ENCODE measurements around the gene PTPRA.
"Not testable (repeated sequence)": the region's sequence is repeated elsewhere in the genome, so short reads cannot be mapped to it uniquely, and the experiment has no call there.

Gene PTPRA

GRCh38 chr20:3044336-3044965 is 171.2 kb downstream of the PTPRA start:
- DNase-seq (ENCODE audit: low read depth in 2 of 2) = no peak

GRCh38 chr20:3045042-3045815 is 171.9 kb downstream of the PTPRA start:
- peak; percentile 17 to 43 for DNase-seq (ENCODE audit: low read depth in 2 of 2)

DNA sequence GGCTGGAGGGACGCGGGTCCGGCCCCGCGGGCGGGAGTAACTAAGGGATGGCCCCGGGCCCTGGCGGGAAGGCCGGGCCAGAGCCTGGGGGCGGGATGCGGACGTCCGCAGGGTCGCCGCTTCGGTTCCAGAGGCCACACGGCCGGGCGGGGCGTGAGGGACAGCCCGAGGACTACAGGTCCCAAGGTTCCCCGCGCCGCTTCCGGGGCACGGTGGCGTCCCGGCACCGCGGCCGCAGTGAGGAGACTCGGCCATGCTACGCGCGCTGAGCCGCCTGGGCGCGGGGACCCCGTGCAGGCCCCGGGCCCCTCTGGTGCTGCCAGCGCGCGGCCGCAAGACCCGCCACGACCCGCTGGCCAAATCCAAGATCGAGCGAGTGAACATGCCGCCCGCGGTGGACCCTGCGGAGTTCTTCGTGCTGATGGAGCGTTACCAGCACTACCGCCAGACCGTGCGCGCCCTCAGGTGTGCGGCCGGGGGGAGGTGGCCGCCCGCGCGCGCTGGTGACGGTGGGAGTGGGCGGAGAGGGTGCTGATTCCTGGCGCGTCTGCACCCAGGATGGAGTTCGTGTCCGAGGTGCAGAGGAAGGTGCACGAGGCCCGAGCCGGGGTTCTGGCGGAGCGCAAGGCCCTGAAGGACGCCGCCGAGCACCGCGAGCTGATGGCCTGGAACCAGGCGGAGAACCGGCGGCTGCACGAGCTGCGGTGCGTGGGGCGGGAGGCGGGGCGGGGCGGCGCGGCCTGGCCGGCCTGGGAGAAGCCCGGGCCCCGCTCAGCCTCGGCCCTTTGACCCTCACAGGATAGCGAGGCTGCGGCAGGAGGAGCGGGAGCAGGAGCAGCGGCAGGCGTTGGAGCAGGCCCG is 172.8 kb downstream of the PTPRA start, which contains the start of gene MRPS26:
Gene MRPS26, plus strand, starts transcription at position 237 of the 861 bp plus-strand sequence. Its CDS starts 17 bp downstream, at position 254.
- DNase-seq (ENCODE audit: low read depth in 2 of 2) = peak; percentile 35 to 79

GRCh38 chr20:3046677-3047462 is 173.6 kb downstream of the PTPRA start:
- DNase-seq (ENCODE audit: low read depth in 2 of 2) = no peak

- no peak for DNase-seq (ENCODE audit: low read depth in 2 of 2)
Measured at GRCh38 chr20:3047486-3048419, 174.5 kb downstream of the PTPRA start.

DNA sequence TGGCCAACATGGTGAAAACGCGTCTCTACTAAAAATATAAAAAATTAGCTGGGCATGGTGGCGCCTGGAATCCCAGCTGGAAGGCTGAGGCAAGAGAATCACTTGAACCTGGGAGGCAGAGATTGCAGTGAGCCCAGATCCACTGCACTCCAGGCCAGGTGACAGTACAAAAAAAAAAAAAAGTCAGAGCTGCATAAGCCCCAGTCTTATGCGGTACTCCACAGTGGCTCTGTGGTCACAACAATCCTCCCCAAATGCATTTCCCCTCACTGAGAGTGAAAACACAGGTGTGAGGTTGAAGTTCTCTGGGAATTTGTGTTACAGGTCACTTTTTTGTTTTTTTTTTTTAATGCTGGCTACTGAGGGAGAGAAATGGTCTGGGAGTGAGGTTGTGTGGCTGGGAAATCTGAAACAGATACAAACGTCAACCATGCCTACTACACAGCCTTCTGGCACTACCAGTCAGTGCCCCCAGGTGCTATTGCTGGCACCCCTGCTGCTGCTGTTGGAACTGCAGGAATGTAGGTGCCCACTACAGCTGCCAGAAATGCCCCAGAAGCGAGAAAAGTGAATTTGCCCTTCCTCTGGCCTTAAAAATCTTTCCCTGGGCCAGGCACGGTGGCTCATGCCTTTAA is 178.2 kb downstream of the PTPRA start:
- no peak for DNase-seq (ENCODE audit: low read depth in 2 of 2)

- no peak for DNase-seq (ENCODE audit: low read depth in 2 of 2)
Measured at GRCh38 chr20:3059489-3059888, 186.2 kb downstream of the PTPRA start.

DNA sequence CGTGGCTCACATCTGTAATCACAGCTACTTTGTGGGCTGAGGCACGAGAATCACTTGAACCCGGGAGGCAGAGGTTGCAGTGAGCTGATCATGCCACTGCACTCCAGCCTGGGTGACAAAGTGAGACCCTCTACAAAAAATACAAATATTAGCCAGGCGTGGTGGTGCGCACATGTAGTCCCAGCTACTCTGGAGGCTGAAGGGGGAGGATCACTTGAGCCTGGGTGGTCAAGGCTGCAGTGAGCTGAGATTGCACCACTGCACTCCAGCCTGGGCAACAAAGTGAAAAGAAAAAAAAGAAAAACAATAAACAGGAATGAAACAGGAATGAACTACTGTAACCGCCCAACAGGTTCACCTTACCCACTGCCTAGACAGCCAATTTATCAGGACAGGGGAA is 190.8 kb downstream of the PTPRA start:
- not testable (repeated sequence) for DNase-seq (ENCODE audit: low read depth in 2 of 2)

GRCh38 chr20:3067139-3068014 is 194.1 kb downstream of the PTPRA start:
- DNase-seq (ENCODE audit: low read depth in 2 of 2) = no peak

- DNase-seq (ENCODE audit: low read depth in 2 of 2) = no peak
Measured at GRCh38 chr20:3068075-3068474, 194.8 kb downstream of the PTPRA start.

GRCh38 chr20:3068986-3069900 is 196.0 kb downstream of the PTPRA start:
- DNase-seq (ENCODE audit: low read depth in 2 of 2) = no peak

- DNase-seq (ENCODE audit: low read depth in 2 of 2) = no peak
Measured at GRCh38 chr20:3070725-3071124, 197.4 kb downstream of the PTPRA start.

DNA sequence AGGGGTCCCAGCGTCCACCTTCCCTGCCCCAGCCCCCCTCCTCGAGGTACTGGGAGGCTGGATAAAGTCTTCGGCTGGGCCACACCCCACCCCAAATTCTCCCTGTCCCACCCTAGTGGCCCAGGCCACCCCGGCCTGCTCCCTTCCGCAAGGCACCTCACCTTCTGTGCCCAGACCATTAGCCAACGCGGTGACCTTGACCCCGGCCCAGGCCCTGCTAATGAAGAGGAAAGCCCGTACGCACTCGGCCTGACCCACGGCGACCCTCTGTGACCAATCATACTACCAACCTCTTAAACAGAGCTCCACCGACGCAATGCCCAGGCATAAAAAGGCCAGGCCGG is 198.0 kb downstream of the PTPRA start:
- no peak for DNase-seq (ENCODE audit: low read depth in 2 of 2)

- DNase-seq (ENCODE audit: low read depth in 2 of 2) = peak; percentile 46 to 69
Measured at GRCh38 chr20:3071610-3072529, 198.6 kb downstream of the PTPRA start, which contains the start of gene OXT. Gene OXT, plus strand, starts transcription at chr20:3071620. Its CDS starts 36 bp downstream, at chr20:3071656.

GRCh38 chr20:3072530-3073250 is 199.4 kb downstream of the PTPRA start:
- no peak for DNase-seq (ENCODE audit: low read depth in 2 of 2)

DNA sequence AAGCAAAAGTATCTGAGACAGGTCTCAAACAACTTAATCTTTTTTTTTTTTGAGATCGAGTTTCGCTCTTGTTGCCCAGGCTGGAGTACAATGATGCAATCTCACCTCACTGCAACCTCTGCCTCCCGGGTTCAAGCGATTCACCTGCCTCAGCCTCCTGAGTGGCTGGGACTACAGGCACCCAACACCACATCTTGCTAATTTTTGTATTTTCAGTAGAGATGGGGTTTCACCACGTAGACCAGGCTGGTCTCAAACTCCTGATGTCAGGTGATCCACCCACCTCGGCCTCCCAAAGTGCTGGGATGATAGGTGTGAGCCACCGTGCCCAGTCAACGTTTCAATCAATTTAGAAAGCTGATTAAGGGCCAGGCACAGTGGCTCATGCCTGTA is 200.0 kb downstream of the PTPRA start:
- not testable (repeated sequence) for DNase-seq (ENCODE audit: low read depth in 2 of 2)

All from stimulated activated CD8-positive, alpha-beta memory T cell treated with anti-CD3 and anti-CD28 coated beads, Interleukin-7, amount 100 ng/mL, for 4 hours (primary cell).